ENCODE measurements around the gene FBXL15.
A peak's percentile ranks its signal among the peaks of the same experiment; 100 is the strongest.
"Not testable (repeated sequence)": the region's sequence is repeated elsewhere in the genome, so short reads cannot be mapped to it uniquely, and the experiment has no call there.

The FBXL15 gene

GRCh38 chr10:102429468-102429867 lies 8.8 kb downstream of the FBXL15 start:
- no peak for DNase-seq (ENCODE audit: low read depth in 2 of 2)

DNA sequence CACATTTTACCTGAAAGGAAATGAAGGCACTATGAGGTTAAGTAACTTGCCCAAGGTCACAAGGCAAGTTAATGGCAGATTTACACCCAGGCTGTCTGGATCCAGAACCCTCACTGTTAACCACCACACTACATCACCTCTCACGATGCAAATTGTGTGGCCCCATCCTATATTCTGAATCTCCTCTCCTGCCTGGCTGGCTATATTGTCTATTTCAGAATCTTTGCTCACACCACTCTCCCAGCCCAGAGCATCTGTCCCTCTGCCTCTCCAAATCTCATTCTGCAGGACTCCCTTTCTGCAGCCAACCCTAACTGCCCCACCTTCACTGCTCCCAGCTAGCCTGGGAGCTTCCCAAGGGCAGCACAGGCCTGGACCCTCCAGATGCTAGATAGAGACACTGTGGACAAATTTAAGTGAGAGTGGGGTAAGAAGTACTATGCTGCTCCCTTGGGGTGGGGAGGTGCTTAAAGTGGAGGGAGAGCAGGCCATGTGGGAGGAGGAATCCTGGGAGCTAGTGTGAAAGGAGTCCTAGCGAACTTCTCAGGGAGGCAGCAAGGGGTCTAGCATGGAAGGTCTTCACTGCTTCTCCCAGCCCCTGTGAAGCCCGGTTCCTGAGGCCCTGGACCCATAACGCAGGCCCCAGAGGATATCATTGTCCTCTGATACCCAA lies 11.0 kb downstream of the FBXL15 start:
- no peak for DNase-seq (ENCODE audit: low read depth in 2 of 2)

DNA sequence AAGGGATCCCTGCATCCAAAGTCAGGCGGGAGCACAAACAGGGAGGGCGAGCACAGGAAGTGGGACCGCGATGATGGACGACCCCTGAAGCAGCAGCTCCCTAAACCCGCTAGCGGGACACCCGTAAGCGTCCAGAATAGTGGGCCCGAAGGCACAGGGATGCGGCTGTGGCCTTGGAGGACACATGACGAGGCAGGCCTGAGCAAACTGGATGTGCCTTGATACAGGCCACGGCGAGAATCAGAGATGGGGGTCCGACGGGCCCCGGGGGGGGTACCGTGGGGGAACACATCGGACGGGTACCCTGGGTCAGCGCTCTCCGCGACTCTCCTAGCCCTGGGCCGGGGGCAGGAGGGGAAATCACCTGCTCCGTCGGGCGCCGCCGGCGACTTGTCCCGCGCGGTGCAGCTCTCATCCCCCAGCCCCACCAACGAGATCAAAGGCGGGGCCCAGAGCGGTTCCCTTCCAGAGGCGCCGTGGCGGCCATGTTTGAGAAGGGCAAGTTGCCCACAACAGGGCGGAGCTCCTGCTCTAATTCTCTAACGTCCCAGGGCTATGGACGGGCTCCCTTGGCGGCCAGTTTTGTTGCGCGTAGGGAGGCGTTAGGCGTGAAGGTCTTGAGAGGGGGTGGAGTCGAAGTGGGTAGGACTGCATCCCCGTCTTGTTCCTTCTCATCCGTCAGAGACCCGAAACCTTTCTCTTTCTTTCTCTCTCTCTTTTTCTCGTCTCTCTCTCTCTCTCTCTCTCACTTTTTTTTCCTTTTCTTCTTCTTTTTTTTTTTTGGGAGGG lies 11.7 kb downstream of the FBXL15 start, which contains the start of gene CUEDC2:
CUEDC2 (minus strand) TSS at position 413 of the 789 bp plus-strand sequence. CDS start 7,386 bp downstream, outside the sequence.
- peak; percentile 92 to 95 for DNase-seq (ENCODE audit: low read depth in 2 of 2)

DNA sequence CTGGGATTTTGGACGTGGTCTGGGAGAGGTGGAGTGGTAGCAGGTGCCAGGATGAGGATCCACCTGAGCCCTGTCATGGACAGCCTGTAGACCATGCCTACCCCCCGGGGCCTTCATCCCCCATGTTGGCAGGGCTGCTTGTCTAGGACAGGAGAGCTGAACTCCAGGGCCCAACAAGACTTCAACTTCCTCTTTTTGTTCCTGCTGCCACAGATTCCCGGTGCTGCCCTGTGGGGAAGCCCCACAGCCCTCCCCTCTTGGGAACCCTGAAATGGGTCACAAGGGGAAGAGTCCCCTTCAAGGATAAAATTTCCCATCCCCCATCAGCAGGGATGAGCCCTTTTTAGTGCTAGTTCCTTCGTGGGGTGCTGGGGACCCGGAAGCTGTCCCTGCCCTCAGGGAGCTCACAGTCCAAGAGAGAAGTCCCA lies 13.0 kb downstream of the FBXL15 start:
- no peak for DNase-seq (ENCODE audit: low read depth in 2 of 2)

DNA sequence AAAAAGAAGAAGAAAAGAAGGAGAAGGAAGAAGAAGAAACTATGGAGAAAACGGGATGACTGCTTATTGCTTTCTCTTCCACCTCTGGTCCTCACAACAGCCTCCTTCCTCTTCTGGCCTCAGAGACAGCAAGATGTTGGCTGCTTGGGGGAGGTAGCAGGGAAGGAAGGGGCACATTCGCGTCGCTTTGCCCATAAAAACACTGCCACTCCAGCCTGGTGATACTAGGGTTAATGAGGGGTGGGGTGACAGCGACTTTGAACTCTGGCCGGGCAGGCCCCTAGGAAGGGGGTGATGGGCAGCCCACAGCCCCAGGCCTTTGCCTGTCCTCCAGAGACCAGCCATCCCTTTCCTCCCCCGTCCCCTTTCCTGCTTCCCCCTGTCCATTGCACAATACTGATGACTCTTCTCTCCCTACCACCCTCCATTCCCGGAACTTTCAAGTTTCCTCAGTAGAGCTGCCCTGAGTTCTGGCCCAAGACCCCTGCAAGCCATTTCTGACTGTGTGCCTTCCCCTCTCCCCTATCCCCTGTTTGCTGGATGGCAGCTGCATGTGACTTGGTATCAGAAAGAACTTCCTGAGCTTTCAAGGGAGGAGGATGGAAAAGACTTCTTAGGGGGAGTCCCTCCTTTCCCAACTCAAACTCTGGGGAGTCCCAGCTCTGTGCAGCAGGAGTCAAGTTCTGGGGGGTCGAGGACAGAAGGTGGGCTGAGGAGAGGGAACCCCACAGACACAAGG lies 13.9 kb downstream of the FBXL15 start:
- no peak for DNase-seq (ENCODE audit: low read depth in 2 of 2)

GRCh38 chr10:102435133-102435497 lies 14.5 kb downstream of the FBXL15 start:
- DNase-seq (ENCODE audit: low read depth in 2 of 2), result no peak

DNA sequence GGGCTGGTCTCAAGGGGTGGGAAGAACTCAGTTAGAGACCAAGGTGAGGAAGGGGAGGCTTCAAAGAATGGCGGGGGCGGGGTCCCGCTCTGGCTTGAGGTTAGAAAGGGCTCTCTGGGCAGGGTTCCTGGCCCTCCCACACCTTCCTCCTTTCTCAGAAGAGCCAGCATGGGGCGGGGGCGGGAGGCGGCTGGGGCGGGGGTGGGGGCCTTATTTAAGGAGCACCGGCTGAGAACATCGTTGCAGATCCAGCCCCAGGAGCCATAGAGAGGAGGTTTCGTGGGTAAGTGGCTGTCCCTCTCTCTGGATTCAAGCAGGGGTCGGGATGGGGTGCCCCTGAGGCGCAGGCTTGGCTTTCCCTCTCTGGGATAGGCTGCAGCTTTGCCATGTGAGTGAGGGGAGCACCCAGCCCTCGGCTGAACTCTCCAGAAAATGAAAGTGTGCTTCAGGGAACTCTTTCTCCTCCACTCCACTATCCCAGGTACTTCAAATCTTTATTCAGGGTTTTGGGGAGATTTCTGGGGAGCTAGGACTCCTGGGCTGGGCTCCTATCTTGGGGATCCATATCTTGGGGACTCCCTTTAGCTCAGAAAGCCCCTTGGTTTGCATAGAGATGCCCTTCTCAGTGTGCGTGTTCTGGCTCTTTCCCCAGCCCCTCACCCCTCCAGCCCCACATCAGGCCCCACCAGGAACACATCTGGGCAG lies 15.0 kb downstream of the FBXL15 start:
- DNase-seq (ENCODE audit: low read depth in 2 of 2), result no peak

GRCh38 chr10:102436312-102436711 lies 15.7 kb downstream of the FBXL15 start:
- DNase-seq (ENCODE audit: low read depth in 2 of 2), result no peak

GRCh38 chr10:102437515-102437914 lies 16.9 kb downstream of the FBXL15 start:
- no peak for DNase-seq (ENCODE audit: low read depth in 2 of 2)

- no peak for DNase-seq (ENCODE audit: low read depth in 2 of 2)
Observed at GRCh38 chr10:102438374-102438773, 17.7 kb downstream of the FBXL15 start.

- no peak for DNase-seq (ENCODE audit: low read depth in 2 of 2)
Observed at GRCh38 chr10:102444851-102445250, 24.2 kb downstream of the FBXL15 start.

DNA sequence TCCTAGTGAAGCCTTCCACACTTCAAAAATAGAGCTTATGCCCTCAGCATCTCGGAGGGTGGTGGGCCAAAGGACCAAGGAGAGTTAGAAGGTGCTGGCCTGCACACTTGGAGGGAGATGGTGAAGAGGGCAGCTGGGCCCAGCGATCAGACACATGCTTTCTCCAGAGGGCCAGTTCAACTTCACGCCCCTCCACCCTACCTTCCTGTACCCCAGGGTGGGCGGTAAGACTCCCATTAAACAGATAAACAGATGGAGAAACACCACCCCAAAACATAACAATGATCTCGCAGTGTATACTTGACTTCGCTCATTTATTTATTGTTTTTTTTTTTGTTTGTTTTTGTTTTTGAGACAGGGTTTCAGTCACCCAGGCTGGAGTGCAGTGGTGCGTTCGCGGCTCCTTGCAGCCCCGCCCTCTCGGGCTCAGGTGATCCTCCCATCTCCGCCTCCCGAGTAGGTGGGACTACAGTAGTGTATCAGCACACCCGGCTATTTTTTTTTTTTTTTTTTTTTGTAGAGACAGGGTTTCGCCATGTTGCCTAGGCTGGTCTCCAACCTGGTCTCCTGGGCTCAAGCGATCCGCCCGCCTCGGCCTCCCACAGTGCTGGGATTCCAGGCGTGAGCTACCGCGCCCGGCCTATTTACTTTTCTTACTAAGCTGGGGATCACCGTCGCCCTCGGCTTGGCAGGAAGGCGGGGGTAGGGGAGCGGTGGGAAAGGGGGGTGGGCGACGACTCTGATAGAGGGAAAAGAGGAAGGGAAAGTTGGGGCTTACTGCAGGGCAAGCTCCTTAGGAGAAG lies 28.9 kb downstream of the FBXL15 start:
- peak; percentile 63 to 65 for DNase-seq (ENCODE audit: low read depth in 2 of 2)

DNA sequence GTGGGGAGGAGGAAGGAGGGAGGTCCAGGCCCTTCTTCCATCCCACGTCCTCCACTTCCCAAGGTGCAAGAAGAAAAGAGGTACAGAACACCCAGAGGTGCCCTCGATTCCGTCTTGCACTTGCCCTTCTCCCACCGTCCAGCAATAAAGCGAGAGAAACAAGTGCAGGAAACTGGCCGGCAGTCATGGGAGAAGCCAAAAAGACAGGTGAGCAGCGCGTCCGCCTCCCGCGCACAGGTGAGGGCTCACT lies 29.4 kb downstream of the FBXL15 start:
- no peak for DNase-seq (ENCODE audit: low read depth in 2 of 2)

- DNase-seq (ENCODE audit: low read depth in 2 of 2), result peak; percentile 67 to 76
Observed at GRCh38 chr10:102450374-102451104, 29.9 kb downstream of the FBXL15 start.

- DNase-seq (ENCODE audit: low read depth in 2 of 2), result no peak
Observed at GRCh38 chr10:102451105-102451969, 30.7 kb downstream of the FBXL15 start, which contains the start of gene C10orf95. Gene C10orf95, minus strand, starts transcription at chr10:102451543. Its CDS starts 450 bp downstream, at chr10:102451093.

GRCh38 chr10:102452672-102453340 lies 32.2 kb downstream of the FBXL15 start:
- DNase-seq (ENCODE audit: low read depth in 2 of 2), result peak in 1 of 2 donors; percentile 11

- no peak for DNase-seq (ENCODE audit: low read depth in 2 of 2)
Observed at GRCh38 chr10:102453502-102453901, 32.9 kb downstream of the FBXL15 start.

- DNase-seq (ENCODE audit: low read depth in 2 of 2), result not testable (repeated sequence)
Observed at GRCh38 chr10:102454662-102455487, 34.2 kb downstream of the FBXL15 start.
